Measurements from ENCODE around the gene SASH1.

- TF ChIP-seq POLR2A (IDR thresholded peaks at IDR 0.05): no peak
- TF ChIP-seq, protein P1, sequence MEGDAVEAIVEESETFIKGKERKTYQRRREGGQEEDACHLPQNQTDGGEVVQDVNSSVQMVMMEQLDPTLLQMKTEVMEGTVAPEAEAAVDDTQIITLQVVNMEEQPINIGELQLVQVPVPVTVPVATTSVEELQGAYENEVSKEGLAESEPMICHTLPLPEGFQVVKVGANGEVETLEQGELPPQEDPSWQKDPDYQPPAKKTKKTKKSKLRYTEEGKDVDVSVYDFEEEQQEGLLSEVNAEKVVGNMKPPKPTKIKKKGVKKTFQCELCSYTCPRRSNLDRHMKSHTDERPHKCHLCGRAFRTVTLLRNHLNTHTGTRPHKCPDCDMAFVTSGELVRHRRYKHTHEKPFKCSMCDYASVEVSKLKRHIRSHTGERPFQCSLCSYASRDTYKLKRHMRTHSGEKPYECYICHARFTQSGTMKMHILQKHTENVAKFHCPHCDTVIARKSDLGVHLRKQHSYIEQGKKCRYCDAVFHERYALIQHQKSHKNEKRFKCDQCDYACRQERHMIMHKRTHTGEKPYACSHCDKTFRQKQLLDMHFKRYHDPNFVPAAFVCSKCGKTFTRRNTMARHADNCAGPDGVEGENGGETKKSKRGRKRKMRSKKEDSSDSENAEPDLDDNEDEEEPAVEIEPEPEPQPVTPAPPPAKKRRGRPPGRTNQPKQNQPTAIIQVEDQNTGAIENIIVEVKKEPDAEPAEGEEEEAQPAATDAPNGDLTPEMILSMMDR (IDR thresholded peaks at IDR 0.05): no peak
Measured at GRCh38 chr6:148457137-148457842, 114.7 kb downstream of the SASH1 start.

All from ovary (tissue), 3 donors.